Measurements from ENCODE around the gene HYDIN.
"Not testable (repeated sequence)": the region's sequence is repeated elsewhere in the genome, so short reads cannot be mapped to it uniquely, and the experiment has no call there.

DNA sequence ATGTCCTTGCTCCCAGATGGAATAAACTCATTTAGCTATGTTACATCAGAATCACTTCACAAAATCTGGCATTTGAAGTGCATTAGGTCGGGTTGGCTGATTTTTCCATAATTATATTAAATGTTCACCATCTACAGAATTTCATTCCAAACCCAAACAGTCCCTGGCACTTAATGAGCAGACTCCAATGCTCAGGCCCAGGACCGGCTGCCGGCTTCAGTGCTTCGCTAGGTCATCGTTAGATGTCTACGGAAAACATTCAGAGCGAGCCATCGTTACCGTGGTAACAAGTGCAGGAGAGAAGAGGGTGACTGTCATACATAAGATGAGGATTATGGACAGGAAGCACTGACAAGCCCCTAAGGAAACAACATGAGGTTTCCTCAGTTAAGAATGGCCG, 215.1 kb downstream of the HYDIN start:
- not testable (repeated sequence) for TF ChIP-seq ZFP36 (IDR thresholded peaks at IDR 0.05; ENCODE audit: borderline replicate concordance, partially characterized antibody); POLR2AphosphoS2 (conservative IDR thresholded peaks at IDR 0.05; ENCODE audit: low read length); POLR2A (IDR thresholded peaks at IDR 0.05; ENCODE audit: low read length); RCOR1 (IDR thresholded peaks at IDR 0.05; ENCODE audit: low read depth, low read length); NPAS2 (CRISPR knock-in tag; IDR thresholded peaks at IDR 0.05; ENCODE audit: borderline replicate concordance); CHD4 (IDR thresholded peaks at IDR 0.05; ENCODE audit: borderline replicate concordance); KDM1A (IDR thresholded peaks at IDR 0.05; ENCODE audit: low read depth)
- TF ChIP-seq, protein P1, sequence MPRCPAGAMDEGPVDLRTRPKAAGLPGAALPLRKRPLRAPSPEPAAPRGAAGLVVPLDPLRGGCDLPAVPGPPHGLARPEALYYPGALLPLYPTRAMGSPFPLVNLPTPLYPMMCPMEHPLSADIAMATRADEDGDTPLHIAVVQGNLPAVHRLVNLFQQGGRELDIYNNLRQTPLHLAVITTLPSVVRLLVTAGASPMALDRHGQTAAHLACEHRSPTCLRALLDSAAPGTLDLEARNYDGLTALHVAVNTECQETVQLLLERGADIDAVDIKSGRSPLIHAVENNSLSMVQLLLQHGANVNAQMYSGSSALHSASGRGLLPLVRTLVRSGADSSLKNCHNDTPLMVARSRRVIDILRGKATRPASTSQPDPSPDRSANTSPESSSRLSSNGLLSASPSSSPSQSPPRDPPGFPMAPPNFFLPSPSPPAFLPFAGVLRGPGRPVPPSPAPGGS (IDR thresholded peaks at IDR 0.05), result not testable (repeated sequence)
- TF ChIP-seq, protein P2, sequence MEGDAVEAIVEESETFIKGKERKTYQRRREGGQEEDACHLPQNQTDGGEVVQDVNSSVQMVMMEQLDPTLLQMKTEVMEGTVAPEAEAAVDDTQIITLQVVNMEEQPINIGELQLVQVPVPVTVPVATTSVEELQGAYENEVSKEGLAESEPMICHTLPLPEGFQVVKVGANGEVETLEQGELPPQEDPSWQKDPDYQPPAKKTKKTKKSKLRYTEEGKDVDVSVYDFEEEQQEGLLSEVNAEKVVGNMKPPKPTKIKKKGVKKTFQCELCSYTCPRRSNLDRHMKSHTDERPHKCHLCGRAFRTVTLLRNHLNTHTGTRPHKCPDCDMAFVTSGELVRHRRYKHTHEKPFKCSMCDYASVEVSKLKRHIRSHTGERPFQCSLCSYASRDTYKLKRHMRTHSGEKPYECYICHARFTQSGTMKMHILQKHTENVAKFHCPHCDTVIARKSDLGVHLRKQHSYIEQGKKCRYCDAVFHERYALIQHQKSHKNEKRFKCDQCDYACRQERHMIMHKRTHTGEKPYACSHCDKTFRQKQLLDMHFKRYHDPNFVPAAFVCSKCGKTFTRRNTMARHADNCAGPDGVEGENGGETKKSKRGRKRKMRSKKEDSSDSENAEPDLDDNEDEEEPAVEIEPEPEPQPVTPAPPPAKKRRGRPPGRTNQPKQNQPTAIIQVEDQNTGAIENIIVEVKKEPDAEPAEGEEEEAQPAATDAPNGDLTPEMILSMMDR (IDR thresholded peaks at IDR 0.05), result not testable (repeated sequence)
- TF ChIP-seq, protein P3, sequence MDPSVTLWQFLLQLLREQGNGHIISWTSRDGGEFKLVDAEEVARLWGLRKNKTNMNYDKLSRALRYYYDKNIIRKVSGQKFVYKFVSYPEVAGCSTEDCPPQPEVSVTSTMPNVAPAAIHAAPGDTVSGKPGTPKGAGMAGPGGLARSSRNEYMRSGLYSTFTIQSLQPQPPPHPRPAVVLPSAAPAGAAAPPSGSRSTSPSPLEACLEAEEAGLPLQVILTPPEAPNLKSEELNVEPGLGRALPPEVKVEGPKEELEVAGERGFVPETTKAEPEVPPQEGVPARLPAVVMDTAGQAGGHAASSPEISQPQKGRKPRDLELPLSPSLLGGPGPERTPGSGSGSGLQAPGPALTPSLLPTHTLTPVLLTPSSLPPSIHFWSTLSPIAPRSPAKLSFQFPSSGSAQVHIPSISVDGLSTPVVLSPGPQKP (IDR thresholded peaks at IDR 0.05; ENCODE audit: low read depth, low read length), result not testable (repeated sequence)

All from A549 (cell line).